GM21737 (cell line): ENCODE data around the gene TEAD1.
"Not testable (repeated sequence)": the region's sequence is repeated elsewhere in the genome, so short reads cannot be mapped to it uniquely, and the experiment has no call there.

Experiments
- ATAC-seq: cut with Tn5 transposase; IDR thresholded peaks from one replicate; pipeline ENCODE4 v1.9.1; 2021; ENCODE audit warnings: mild to moderate bottlenecking, moderate library complexity; ENCODE audit not compliant: unreplicated experiment

Gene TEAD1

DNA sequence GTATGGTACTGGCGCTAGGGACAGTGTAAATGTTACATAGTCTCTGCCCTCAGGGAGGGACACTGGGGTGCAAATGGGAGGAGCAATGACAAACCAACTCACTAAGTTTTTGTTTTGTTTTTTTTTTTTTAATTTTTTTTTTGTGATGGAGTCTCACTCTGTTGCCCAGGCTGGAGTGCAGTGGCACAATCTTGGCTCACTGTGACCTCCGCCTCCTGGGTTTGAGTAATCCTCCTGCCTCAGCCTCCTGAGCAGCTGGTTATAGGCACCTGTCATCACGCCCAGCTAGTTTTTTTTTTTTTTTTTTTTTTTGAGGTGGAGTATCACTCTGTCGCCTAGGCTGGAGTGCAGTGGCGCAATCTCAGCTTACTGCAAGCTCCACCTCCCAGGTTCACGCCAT, 83.9 kb downstream of the TEAD1 start:
- ATAC-seq = not testable (repeated sequence)

- no peak for ATAC-seq
Observed at GRCh38 chr11:12761029-12761428, 86.8 kb downstream of the TEAD1 start.

DNA sequence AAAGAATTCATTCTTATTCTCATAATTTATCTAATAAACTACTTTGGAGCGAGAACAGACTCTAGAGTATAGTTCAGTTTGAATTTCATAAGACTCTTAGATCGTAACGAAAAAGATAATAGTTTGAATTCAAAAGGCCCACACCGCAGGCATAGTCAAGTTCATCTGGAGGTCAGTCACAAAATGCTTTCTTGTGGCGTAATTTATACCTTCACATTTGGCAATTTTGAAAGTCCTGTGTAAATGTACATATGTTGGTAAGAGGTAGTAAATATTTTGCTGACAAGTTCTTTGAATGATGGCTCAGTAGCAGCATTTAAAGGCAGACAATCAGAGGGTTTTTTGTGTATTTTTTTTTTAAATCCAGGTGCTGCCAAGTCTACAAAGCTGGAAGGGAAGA, 88.1 kb downstream of the TEAD1 start:
- ATAC-seq = no peak

GRCh38 chr11:12762696-12763324, 88.6 kb downstream of the TEAD1 start:
- ATAC-seq = no peak

- ATAC-seq = no peak
Observed at GRCh38 chr11:12764187-12764914, 90.1 kb downstream of the TEAD1 start.

DNA sequence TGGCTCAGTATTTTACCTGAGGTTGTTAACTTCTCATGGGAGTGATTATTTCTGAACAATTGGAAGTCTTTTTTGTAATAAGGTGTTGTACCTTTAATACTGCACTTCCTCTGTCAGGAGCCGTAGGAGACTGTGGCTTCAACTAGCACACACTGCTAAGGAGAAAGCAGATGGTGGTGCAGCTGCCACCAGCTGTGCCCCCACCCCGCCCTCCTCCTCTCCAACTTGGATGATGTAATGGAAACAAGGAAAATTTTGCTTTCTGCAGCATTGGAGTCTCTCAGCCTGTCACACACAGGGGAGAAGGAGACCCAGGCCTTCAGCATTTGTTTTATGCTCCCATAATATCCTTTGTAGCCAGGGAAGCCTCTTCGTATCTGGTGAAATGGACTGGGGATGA, 91.2 kb downstream of the TEAD1 start:
- no peak for ATAC-seq

DNA sequence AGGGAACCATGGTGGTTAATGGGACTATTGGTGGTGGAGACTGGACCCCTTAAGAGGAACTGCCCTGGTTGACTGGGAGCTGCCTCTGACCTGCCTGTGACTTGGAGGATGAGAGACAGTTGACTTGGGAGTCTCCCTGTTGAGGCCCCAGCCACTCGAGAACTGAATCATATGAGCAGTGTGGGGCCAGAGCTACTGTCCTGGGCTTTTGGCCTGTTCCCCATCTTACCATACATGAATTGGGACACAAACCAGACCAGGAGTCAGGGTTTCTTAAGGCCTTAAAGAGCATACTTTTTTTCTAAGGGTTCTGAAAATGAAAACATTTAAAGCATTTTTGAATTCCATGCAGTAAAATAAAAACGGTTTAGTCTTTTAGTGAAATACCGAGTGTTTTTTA, 92.8 kb downstream of the TEAD1 start:
- no peak for ATAC-seq

DNA sequence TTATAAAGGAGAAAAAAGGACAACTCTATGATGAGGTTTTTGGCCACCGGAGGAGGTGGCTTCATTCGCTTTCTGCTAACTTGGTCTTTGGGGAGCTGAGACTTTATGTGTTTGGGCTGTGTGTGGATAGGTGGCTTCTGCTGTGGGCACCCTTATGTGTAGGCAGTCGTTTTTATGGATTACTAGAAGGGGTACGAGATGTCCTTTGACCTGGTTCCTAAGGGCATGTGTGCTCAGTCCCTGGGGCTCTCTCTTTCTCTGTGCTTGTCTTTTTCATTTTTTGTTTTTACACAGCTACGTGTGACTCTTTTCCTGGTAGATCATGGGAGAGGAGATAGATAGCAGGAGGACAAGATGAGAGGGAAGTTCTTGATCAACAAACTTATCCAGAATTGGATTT, 93.4 kb downstream of the TEAD1 start:
- ATAC-seq = no peak

GRCh38 chr11:12768726-12769673, 94.8 kb downstream of the TEAD1 start:
- no peak for ATAC-seq

GRCh38 chr11:12769834-12770345, 95.7 kb downstream of the TEAD1 start:
- ATAC-seq = no peak

- no peak for ATAC-seq
Observed at GRCh38 chr11:12770435-12770834, 96.2 kb downstream of the TEAD1 start.

DNA sequence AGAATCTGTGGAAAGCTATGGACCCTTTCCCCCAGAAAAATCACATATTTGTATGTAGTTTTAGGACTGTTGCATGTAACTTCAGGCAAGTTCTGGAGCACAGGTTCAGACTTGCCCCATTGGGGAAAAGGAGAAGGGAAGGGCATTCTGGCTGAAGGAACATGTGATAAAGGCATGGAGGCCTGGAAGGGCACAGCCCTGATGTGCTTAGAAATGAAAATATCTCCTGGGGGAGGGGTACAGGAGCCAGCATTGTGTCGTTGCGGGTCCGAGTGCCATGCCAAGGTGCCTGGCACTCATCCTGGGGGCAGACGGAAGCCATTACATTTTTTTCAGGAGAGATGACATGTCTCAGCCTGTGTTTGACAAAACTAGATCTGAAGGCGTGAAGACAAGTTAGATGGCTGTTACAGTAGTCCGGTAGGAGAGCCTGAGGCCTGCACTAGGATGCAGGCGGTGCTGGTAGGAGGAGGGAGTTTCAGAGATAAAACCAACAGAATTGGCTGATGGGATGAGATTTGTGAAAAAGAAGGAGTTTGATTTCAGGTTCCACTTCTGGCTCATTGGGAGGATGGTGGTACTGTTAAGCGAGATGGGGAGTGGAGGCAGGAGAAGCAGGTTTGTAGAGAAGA, 96.9 kb downstream of the TEAD1 start:
- no peak for ATAC-seq

DNA sequence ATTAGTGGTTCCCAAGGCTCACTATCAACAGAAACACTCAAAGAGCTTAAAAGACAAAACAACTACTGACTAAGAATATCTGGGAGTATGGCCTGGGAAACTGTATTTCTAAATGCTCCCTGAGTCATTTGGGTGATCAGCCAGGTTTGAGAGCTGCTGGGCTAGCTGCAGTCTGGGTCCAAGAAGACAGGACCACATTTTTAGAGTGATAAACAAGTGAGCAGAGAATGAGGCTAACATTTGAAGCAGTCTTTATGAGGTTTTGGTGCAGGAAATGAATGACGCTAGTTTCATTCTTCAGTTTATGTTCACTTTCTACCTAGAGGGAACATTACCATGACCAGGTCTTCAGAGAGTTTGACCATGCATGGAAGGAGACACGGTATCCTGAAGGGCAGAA, 97.7 kb downstream of the TEAD1 start:
- no peak for ATAC-seq

- no peak for ATAC-seq
Observed at GRCh38 chr11:12772324-12772723, 98.1 kb downstream of the TEAD1 start.

DNA sequence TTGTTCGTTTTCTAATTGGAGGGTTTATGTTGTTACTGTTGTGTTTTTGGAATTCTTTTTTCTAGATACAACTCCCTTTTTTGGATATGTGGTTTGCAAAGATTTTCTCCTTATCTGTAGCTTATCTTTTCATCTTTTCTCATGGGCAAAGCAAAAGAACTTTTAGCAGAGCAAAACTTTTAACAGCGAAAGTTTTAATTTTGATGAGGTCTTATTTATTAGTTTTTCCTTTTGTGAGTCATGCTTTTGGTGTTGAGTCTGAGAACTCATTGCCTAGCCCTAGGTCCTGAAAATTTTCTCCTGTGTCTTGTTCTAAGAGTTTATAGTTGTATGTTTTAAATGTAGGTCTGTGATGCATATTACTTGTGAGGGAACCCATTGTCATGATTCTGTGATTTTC, 99.4 kb downstream of the TEAD1 start:
- ATAC-seq = no peak

GRCh38 chr11:12775955-12776354, 101.7 kb downstream of the TEAD1 start:
- no peak for ATAC-seq

- no peak for ATAC-seq
Observed at GRCh38 chr11:12777208-12777874, 103.1 kb downstream of the TEAD1 start.

GRCh38 chr11:12778240-12778905, 104.2 kb downstream of the TEAD1 start:
- no peak for ATAC-seq

GRCh38 chr11:12783765-12784164, 109.5 kb downstream of the TEAD1 start:
- ATAC-seq = no peak

DNA sequence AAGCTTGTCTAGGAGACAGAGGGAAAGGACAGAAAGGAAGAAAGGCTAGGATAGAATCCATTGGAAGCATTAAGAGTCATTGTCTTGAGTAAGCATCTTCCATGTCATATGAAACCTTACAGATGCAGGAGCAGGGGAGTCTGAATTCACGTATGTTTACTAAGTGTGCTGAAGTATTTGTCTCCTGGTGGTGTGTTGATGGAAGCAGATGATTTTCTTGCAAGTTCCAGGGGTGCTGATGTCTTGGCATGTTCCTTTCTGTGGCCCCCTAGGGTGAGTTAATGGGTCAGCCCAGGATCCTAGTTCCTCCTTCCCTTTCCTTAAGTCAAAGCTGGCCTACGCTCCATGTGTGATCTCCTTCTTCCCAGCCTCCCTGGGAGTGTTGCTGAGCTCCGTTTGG, 110.2 kb downstream of the TEAD1 start:
- no peak for ATAC-seq
